NB4 (cell line): Measurements from ENCODE around the gene ZNF865.

Experiments used
- CTCF ChIP-seq: IDR thresholded peaks from one replicate; pipeline ENCODE4 v1.5.1; 2012; ENCODE audit warnings: low read depth, low read length
- MYC ChIP-seq: IDR thresholded peaks from 2 replicates; pipeline ENCODE4 v1.6.1; 2011; ENCODE audit warnings: low read depth, low read length
- POLR2A ChIP-seq: IDR thresholded peaks from 2 replicates; pipeline ENCODE4 v1.6.1; 2011; ENCODE audit warnings: mild to moderate bottlenecking; ENCODE audit not compliant: insufficient read length; ENCODE audit errors: extremely low read depth

- TF ChIP-seq MYC: peak; percentile 41; the same call in 1 of the 2 replicates
- peak; percentile 62 for TF ChIP-seq POLR2A
- peak; percentile 96 for TF ChIP-seq CTCF
Measured at GRCh38 chr19:55653651-55654322, 48.3 kb downstream of the ZNF865 start.
